ENCODE results near the gene RENBP.

Gene RENBP

DNA sequence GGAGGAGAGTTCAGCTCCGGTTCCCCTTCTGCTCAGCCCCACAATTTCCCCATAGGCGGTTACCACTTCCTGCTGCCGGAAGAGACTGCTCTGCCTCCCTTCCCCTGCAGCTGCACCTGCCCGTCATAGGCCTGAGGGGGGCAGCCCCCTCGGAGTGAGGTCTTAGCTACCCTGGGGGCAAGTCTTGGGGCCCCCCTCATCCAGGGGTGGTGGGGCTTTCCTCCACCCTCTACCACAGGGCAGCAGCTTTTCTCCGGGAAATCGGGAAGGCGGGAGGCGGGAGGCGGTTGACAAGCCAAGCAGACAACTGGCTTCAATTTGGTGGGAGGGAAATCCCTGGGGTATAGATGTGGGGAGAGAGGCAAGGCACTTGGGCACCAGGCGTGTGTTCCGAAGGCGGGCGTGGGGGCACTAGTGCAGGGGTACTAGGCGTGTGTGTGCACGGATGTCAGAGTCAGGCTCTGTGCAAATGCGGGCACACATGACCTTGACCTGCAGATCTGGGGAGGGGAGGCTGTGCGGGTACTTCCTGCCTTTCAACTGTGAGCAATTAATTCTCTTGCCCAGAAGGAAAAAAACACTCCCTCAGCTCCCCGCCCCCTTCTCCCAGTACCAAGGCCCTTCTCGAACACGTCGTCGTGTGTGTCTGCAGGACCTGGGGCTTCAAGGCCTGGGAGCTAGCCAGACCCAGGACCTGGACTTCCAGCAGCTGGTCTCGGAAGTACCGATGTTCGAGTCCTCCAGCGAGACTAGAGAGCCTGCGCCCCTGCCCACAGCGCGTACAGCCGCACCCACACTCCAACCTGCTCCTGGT, 17.4 kb downstream of the RENBP start (continued):
- TF ChIP-seq, protein P1, sequence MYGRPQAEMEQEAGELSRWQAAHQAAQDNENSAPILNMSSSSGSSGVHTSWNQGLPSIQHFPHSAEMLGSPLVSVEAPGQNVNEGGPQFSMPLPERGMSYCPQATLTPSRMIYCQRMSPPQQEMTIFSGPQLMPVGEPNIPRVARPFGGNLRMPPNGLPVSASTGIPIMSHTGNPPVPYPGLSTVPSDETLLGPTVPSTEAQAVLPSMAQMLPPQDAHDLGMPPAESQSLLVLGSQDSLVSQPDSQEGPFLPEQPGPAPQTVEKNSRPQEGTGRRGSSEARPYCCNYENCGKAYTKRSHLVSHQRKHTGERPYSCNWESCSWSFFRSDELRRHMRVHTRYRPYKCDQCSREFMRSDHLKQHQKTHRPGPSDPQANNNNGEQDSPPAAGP (tag by site-specific recombination; IDR thresholded peaks at IDR 0.05), result peak; percentile 75
- TF ChIP-seq HOXA7 (CRISPR knock-in tag; IDR thresholded peaks at IDR 0.05; ENCODE audit: borderline replicate concordance), result no peak
- TF ChIP-seq ZNF664 (tag by site-specific recombination; IDR thresholded peaks at IDR 0.05), result no peak
- no peak for TF ChIP-seq ZFP41 (tag by site-specific recombination; IDR thresholded peaks at IDR 0.05; ENCODE audit: borderline replicate concordance)
- peak; percentile 72 for TF ChIP-seq EGR2 (tag by site-specific recombination; IDR thresholded peaks at IDR 0.05; ENCODE audit: low read depth)
- TF ChIP-seq IKZF3 (tag by site-specific recombination; IDR thresholded peaks at IDR 0.05), result no peak
- TF ChIP-seq ZBTB48 (tag by site-specific recombination; IDR thresholded peaks at IDR 0.05), result no peak
- no peak for TF ChIP-seq TCF7L2 (IDR thresholded peaks at IDR 0.05; ENCODE audit: borderline replicate concordance, low read depth, low read length)
- TF ChIP-seq KLF1 (tag by site-specific recombination; IDR thresholded peaks at IDR 0.05), result peak; percentile 40; the same call in 1 of the 2 replicates
- TF ChIP-seq SP3 (tag by site-specific recombination; IDR thresholded peaks at IDR 0.05), result no peak
- TF ChIP-seq ZNF2 (tag by site-specific recombination; IDR thresholded peaks at IDR 0.05), result no peak
- no peak for TF ChIP-seq OSR2 (tag by site-specific recombination; IDR thresholded peaks at IDR 0.05)
- TF ChIP-seq ZNF561 (tag by site-specific recombination; IDR thresholded peaks at IDR 0.05; ENCODE audit: borderline replicate concordance), result no peak
- no peak for TF ChIP-seq RBAK (tag by site-specific recombination; IDR thresholded peaks at IDR 0.05)
- TF ChIP-seq ZIC2 (tag by site-specific recombination; IDR thresholded peaks at IDR 0.05), result peak; percentile 35; the same call in 1 of the 2 replicates
- TF ChIP-seq ZNF544 (tag by site-specific recombination; IDR thresholded peaks at IDR 0.05), result no peak
- TF ChIP-seq KLF16 (tag by site-specific recombination; IDR thresholded peaks at IDR 0.05), result no peak
- no peak for TF ChIP-seq ZNF707 (tag by site-specific recombination; IDR thresholded peaks at IDR 0.05)
- TF ChIP-seq, protein P2, sequence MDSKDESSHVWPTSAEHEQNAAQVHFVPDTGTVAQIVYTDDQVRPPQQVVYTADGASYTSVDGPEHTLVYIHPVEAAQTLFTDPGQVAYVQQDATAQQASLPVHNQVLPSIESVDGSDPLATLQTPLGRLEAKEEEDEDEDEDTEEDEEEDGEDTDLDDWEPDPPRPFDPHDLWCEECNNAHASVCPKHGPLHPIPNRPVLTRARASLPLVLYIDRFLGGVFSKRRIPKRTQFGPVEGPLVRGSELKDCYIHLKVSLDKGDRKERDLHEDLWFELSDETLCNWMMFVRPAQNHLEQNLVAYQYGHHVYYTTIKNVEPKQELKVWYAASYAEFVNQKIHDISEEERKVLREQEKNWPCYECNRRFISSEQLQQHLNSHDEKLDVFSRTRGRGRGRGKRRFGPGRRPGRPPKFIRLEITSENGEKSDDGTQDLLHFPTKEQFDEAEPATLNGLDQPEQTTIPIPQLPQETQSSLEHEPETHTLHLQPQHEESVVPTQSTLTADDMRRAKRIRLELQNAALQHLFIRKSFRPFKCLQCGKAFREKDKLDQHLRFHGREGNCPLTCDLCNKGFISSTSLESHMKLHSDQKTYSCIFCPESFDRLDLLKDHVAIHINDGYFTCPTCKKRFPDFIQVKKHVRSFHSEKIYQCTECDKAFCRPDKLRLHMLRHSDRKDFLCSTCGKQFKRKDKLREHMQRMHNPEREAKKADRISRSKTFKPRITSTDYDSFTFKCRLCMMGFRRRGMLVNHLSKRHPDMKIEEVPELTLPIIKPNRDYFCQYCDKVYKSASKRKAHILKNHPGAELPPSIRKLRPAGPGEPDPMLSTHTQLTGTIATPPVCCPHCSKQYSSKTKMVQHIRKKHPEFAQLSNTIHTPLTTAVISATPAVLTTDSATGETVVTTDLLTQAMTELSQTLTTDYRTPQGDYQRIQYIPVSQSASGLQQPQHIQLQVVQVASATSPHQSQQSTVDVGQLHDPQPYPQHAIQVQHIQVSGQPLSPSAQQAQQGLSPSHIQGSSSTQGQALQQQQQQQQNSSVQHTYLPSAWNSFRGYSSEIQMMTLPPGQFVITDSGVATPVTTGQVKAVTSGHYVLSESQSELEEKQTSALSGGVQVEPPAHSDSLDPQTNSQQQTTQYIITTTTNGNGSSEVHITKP (tag by site-specific recombination; IDR thresholded peaks at IDR 0.05), result no peak
- TF ChIP-seq BCL11A (tag by site-specific recombination; IDR thresholded peaks at IDR 0.05; ENCODE audit: low read depth), result no peak
- TF ChIP-seq ZNF837 (tag by site-specific recombination; IDR thresholded peaks at IDR 0.05), result no peak
- no peak for TF ChIP-seq OVOL3 (tag by site-specific recombination; IDR thresholded peaks at IDR 0.05)
- no peak for TF ChIP-seq ZSCAN16 (tag by site-specific recombination; IDR thresholded peaks at IDR 0.05)
- TF ChIP-seq ZBTB17 (tag by site-specific recombination; IDR thresholded peaks at IDR 0.05), result no peak
- TF ChIP-seq YY2 (tag by site-specific recombination; IDR thresholded peaks at IDR 0.05), result no peak
- no peak for TF ChIP-seq ZNF121 (tag by site-specific recombination; IDR thresholded peaks at IDR 0.05)
- TF ChIP-seq ZNF623 (tag by site-specific recombination; IDR thresholded peaks at IDR 0.05), result no peak
- TF ChIP-seq ZNF768 (tag by site-specific recombination; IDR thresholded peaks at IDR 0.05), result no peak
- no peak for TF ChIP-seq MZF1 (tag by site-specific recombination; IDR thresholded peaks at IDR 0.05; ENCODE audit: borderline replicate concordance)
- no peak for TF ChIP-seq ZNF10 (tag by site-specific recombination; IDR thresholded peaks at IDR 0.05)
- no peak for TF ChIP-seq ZNF621 (tag by site-specific recombination; IDR thresholded peaks at IDR 0.05)
- no peak for TF ChIP-seq ZNF426 (tag by site-specific recombination; IDR thresholded peaks at IDR 0.05)
- no peak for TF ChIP-seq WT1 (tag by site-specific recombination; IDR thresholded peaks at IDR 0.05)
- TF ChIP-seq KLF9 (tag by site-specific recombination; IDR thresholded peaks at IDR 0.05; ENCODE audit: low read depth), result peak; percentile 18; the same call in 1 of the 2 replicates
- no peak for TF ChIP-seq ZNF555 (tag by site-specific recombination; conservative IDR thresholded peaks at IDR 0.05)
- TF ChIP-seq ZNF501 (tag by site-specific recombination; IDR thresholded peaks at IDR 0.05), result no peak
- no peak for TF ChIP-seq ZNF843 (tag by site-specific recombination; IDR thresholded peaks at IDR 0.05)
- TF ChIP-seq ZNF433 (tag by site-specific recombination; IDR thresholded peaks at IDR 0.05; ENCODE audit: low read depth), result no peak
